GM03348 (cell line): Measurements from ENCODE around the gene AKAP6.

ENCODE experiments used
- DNase-seq: peaks from one replicate; pipeline ENCODE4 v3.0.0; 2012; ENCODE audit warnings: low spot score

AKAP6 gene

DNA sequence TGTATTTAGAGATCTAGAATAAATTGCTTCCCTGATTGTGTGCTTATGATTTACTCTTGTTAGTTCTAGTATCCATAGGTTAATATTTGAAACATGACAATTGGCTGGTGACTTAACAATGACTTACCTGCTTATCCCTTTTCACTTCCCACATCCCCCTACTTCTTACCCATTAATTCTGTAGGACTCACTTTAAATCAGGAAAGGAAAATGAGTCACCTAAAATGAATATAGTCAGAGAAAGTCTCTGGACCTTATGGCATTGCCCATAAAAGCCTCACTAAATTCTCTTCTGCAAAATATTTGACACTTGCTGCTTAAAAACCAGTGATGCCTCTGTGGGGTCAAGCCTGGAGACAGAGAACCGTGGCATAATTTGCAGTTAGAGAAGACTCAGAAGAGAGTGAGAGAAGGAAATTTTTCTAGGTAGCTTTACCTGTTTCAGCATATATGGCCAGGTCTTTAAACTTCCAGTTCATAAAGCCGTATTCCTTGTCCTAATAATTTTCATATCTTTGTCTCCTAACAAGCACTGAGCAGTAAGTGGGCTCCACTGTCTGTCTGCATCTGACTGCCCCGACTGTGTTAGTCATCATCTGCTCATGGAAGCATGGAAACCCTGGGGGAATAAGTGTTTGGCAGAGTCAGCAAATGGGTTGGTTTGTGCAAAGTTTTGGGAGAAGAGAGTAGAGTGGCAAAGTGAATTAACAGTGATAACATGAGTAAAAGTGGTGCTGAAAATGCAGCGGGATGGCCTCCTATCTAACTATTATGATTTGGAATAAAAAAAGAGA, 294.4 kb downstream of the AKAP6 start:
- peak; percentile 30 for DNase-seq

DNA sequence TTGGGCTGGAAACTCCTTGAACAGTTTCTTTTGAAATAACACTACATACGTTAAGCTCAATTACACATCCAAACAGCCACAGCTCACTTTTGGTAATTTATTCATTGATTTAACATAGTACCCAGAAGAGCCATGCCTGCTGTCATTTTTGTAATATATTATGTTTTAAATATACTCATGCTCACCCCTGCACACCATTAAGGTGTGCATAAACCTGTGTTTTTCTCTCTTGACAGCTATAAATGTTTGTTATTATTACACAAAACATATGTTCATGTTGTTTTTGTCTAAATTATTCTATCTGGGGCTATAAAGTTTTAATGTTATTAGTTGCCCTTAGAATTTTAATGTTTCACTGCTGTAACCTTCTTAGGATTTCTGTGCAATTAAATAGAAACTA, 296.1 kb downstream of the AKAP6 start:
- no peak for DNase-seq

DNA sequence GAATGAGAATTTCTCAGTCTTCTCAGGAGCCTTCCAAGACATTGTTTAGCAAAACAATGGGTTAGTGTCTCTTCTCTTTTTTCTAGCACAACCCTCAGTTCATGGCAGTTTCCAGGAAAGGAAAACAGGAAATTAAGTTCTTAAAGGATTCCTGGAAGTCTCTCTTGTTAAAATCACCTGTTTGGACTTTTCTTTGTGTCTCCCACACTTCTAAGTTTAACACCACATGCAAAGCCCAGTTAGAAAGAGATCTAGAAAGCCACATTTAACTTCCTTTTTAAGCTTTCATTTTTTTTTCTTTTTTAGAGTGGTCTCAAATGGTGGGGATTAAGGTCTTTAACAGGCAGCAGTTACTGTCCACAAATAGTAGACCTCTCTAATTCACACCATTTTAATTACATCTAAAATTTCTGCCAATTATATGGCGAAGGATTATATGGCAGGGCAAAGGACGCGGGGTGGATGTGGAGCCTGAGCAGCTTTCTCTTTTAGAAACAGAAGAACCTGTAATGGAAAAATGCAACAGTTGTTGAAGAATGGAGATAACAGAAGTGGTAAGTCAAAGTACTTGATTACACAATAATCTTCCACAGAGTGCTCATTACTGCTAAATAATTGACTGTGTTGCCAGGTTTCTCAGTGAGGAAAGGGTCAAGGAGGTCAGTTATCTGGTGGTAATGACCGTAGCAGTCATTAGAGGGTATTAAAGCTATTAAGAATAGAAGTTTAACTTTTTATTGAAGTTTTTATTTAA, 298.6 kb downstream of the AKAP6 start:
- DNase-seq, result no peak

DNA sequence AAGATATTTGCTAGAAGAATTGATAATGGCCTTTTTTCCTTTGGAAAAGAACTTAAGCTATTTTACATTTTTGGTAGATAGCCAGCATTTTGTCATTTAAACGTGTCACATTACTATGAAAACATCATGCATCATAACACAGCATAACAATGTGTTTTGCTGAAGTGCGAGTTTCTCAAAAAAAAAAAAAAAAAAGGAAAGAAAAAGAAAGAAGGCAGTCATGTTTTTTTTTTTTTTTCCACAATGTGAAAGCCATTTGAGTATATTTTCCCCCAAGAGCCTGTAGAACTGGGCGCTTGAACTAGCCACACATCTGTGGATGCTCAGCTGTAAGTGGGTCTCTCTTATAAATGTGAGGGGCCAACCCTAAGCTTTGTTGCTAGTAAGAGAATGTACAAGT, 300.1 kb downstream of the AKAP6 start:
- DNase-seq, result no peak

DNA sequence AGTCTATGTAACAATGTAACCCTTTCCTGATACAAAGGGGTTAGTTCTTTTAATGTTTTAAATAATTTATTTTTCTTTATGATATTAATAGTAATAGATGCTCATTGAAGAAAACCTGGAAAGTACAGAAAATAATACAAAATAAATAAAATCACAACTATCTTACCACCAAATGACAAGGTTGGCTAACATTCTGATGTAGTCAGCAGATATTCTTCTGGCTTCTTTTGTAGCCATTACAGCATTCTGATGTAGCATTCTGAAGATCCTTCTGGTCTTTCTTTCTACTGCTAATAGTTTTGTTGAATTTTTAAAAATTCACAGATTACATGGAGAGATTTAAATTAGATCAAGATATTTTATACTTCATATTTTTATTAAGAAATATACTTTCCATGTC, 301.6 kb downstream of the AKAP6 start:
- DNase-seq, result no peak

DNA sequence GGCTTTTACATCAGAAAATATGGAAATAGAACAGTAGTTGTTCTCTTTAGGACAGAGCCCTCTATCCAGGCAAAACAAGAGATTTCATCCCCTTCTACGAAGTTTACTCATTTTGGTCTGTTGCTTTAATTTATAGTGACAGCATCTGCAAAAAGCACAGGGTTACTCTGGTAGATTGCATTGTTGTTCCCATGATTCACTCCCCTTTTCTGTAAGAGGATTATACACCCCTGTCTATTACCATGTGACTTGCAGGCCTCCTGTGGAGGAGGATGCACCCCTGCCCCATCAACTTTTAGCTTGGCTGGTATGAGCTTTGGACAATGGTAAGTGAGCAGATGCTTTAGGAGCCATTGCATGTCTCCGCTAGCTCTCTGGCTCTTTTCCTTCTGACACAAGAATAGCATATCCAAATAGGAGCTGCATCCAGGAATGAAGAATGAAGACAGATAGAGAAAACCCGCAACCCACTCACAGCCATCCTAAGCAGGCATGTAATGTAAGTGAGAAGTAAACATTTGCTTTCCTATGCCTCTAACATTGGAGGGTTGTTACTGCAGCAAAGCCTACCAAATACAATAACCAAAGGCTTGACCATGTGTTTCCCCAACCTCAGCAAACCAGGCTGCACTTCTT, 304.2 kb downstream of the AKAP6 start:
- DNase-seq, result no peak

DNA sequence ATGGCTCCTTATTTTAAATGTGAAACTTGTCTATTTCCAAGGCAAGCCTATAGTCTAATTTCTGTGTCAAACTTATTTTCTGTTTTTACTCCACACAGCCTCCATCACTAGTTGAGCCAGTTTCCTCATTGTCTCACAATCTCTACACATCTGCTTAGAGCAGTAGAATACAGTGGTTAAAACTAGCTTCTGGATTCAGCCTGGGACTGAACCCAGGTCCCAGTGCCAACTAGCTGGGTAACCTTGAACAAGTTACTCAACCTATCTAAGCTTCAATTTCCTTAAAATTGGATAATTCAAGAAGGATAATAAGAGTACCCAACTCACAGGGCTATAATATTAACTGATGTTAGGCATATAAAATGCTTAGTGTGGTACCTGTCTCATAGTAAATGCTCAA, 304.8 kb downstream of the AKAP6 start:
- no peak for DNase-seq

DNA sequence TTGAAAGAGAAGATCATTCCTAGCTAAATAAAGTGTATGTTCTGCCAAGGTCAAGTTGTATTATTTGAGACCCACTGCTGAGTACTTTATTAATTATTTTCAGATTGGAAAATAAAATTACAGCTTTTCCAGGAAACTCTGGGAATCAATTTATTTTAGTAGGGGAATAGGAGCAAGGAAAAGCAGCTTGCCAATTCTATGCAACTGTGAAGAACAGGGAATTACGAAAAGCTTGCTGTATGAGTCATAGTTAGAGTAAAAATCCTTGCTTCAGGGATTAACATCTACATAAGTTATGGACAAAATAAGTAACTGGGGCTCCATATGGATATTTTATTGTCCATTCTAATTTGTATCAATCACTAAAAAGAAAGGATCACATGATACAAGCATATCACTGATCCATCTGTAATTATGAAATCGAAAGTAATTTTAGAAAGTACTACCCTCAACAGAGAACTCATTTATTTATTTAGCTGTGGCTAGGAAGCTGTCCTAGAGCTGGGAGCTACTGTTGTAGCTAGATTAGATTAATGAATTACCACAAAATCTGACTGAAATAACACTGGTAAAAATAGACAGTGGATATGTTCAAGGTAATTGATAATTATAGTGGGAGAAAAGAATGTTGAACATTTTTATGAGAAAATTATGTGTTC, 306.1 kb downstream of the AKAP6 start:
- DNase-seq, result peak; percentile 28

DNA sequence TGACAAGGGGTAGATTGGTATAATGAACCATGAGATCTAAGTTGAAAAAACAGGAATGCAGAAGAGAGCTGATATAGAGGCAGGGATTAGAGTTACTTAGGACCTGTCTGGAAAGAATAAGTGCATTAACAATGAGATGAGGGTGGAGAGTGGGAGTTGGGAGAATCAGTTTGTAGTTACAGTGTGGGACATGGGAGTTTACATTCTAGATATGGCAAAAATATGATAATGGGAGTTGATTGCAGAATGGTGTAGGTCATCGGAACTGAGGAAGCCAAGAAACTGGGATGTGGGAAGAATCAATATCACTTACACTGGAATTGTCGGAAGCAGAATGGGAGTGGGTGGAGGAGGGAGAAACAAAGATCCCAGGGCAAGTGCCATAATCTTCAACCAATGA, 308.5 kb downstream of the AKAP6 start:
- no peak for DNase-seq

DNA sequence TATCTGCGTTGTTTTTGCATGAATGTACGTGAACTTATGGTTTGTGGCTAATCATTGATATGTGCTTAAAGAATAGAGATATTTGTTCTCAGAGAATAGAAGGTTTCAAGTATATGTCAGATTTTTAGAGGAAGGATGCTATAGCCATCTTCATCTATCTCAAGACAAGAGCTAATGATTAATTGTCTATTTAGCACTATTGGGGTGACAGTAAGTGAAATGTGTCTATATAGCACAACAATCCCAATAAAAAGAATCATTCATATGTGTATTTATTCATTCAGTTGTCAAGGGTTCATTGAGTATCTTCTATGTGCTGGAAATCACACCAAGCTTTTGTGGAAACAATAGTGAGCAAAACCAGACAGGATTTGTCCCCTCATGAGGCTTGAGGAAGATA, 310.1 kb downstream of the AKAP6 start:
- DNase-seq, result no peak

DNA sequence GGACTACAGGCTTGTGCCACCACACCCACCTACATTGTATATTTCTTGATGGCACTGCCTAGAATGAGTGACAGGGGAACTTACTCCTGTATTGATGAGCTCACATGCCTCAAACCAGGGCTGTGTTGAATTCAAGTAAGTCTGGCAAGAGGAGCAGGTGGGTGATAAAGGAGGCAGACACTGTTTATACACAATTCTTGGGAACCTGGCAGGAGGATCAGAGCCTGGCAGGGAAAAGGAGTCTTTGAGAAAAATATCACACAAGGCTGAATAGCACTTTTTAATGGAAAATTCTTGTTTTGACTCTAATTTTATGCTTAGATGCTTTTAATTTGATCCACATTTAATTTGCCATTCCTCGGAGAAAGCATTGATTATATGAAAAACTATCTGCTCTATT, 316.5 kb downstream of the AKAP6 start:
- no peak for DNase-seq

DNA sequence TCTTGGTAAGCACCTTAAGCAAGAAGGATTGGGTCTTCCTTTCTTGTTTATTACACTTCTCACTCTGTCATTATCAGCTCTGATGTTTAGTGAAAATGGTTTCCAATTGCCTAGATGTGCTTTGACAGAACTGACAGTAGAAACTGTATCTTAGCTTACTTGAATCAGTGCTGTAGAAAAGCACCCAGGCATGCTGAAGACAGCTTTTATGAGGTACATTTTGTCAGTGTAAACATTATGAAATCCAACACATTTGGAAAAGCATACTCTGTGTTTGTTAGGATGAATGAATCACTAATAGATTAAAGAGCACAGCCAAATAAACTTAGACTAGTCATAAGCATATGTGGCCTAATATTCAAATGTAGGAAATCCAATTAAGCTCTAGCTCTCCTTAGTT, 319.3 kb downstream of the AKAP6 start:
- peak; percentile 38 for DNase-seq

DNA sequence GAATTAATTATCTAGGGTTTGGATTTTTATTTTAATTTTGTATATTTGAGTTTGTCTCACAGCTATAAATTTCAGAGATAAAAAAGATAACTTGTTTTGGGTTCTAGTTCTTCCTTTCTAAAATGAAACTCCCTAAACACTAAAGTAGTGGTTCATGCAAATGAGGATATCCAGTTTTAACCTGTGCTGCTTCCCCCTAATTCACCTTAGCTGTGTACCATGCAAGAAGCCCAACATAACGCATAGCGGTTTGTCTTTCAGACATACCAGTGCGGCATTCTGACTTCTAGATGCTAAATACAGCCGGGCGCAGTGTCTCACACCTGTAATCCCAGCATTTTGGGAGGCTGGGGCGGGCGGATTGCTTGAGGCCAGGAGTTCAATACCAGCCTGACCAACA, 320.9 kb downstream of the AKAP6 start:
- no peak for DNase-seq

DNA sequence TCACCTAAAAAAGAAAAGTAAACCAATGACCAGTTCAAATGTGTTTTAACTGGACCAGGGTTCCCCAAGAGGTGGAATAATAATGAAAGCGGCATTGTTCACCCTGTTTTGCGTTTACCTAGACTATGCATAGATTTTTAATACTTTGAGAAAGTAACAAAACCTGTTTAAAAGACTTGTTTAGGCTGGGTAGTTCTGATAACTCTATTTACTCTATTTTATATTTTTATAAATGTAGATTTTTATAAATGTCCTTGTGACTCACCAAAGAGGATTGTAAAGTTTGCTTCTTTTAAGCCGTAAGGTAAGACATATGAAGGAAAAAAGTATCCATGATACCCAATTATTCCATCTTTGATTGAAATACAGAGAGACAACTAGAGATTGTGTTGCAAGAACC, 321.6 kb downstream of the AKAP6 start:
- DNase-seq, result no peak

DNA sequence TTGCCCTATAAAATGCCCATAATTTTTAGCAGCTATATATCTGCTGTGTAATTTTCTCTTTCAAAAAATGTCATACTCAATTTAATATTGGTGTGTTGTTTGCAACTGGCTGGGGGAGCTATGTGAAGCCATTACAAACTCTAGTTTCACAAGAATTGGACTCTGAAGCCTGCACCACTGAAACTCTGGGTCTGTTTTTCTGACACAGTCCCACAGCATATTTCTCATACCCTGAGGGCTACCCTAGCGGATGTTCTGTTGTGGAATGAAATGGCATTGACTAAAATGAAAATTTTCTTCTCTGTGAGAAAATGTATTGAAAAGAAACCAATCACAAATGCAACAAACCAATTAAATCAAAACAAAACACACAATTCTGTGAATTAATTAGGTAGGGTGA, 325.0 kb downstream of the AKAP6 start:
- DNase-seq, result no peak

DNA sequence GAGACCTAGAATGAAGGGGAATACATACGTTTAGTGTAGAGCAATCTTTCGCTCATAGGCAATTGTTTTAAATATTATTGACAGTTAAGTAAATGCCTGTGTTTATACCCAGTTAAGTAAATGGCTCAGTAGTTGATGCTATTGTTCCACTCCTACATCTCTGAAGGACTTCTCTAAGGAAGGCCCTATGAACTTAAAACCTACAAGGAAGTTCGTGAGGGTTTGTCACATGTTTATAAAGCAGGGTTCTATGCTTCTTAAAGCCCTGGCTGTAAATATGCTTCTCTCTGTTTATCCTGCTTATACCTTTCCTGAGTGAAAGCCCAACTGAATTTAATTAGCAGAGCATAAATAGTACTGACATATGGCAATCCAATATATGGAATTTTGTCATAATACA, 327.5 kb downstream of the AKAP6 start:
- DNase-seq, result no peak

DNA sequence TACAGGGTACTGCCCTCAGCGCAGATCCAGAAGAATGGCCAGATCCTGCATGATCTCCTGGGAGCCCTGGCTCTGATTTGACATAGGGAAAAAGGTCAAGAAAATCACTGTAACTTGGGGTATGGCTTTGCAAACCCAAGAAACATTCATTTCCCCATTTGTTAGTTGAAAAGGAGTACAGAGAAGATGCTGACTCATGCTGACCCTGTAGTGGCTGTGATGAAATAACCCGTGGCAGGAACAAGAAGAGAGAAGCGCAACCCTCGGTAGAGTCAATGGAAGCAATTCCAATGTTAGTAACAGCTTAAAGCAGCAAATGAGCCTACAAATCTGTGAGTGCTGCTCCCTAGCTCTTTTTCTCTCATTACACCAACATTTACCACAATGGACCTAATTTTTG, 328.0 kb downstream of the AKAP6 start:
- peak; percentile 66 for DNase-seq

DNA sequence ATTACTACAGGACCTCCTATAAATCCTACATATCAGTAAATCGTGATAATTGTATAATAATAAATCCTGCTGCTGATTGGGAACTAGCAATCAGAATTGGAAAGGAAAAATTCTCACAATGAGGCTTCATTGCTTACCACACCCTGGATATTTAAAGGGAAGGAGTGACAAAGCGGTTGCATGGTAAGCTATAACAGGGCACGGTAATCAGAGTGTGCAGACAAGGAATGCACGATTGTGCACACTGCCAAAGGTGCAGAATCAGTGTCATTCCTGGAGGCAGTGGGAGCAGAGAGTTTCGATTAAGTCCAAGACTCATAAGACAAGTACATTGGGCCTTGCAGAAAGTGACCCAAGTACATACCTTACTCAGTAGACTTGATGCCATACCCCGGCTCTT, 332.1 kb downstream of the AKAP6 start:
- DNase-seq, result no peak

DNA sequence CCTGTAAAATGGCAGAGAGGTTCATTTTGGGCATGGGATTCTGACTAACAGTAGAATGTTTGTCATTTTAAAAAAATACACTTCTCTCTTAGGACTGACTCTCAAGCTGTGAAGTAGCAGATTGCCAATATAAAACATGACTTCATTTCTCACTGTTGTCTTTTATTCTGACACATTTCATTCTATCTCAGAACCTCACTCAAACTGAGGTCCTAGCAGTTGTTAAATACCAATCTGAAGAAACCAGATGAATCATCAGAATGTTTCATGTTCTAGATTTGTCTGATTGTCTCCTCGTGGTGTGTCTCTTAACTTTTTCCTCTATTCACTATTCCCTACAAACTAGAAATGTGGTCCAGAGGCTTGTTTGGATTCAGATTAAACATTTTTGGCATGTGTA, 333.1 kb downstream of the AKAP6 start:
- DNase-seq, result peak; percentile 27

DNA sequence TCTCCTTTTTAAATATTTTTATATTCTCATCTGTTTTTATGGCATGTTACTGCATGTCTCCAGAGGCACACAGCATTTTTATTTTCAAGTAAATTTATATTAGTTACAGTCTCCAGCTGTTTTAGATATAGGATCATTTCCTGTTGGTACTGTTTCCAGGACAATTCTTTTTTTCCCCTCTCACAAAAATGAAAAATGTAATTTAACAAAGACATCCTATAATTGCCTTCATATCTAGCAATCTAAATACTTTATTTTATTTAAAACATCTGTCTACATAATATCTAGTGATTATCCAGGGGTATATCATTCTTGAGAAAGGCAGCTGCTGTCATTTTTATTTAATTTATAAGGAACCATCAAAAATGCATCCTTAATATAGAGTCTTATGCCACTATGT, 337.2 kb downstream of the AKAP6 start:
- DNase-seq, result peak; percentile 15

DNA sequence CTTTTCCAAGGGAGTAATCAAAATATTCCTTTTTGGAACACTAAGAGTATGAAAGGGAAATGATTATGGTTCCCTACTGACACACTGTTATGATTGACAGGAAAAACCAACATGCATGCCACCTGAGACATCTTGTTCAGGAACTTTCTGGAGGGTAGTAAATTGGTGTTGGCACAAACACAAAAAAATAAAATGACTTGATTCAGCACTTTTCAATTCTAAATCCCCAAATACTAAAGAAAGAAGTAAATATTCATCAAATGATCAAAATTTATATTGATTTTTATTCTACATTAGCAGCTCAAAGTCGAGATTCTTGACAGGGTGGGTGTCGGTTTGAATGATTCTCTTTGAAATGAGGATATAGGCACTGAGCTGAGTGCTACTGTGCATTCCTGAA, 338.2 kb downstream of the AKAP6 start:
- DNase-seq, result no peak

DNA sequence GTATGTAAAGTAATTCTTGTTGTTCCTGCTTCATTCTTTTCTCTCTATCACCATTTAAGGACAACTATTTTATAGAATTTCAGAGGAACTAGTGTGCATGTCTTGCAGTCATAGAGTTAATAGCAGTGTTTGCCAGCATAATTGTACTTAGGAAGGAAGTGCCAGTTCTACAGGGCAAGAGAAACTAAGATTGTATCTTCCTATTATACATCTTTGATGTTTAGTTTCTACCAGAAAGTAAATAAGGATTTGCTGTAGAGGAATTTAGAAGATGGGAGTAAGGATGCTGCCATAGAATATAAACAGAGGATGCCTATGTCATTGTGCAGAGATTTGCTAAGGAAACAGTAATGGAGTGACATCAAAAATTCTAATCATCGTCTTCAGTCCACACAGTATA, 338.7 kb downstream of the AKAP6 start:
- DNase-seq, result no peak

DNA sequence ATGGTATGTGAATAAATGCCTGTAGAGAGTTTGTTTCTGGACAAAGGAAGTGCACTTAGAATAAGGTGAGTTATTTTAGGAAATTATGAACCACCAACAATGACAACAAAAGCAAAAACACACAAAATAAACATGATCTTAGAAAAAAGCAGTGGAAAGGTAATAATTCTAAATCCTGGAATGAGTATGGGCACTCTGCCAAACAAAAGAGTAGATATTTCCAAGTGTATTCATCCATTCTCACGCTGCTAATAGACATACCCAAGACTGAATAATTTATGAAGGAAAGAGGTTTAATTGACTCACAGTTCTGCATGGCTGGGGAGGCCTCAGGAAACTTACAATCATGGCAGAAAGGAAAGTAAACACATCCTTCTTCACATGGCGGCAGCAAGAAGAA, 340.3 kb downstream of the AKAP6 start:
- DNase-seq, result no peak
